ENCODE measurements around the gene SOSTDC1.

DNA sequence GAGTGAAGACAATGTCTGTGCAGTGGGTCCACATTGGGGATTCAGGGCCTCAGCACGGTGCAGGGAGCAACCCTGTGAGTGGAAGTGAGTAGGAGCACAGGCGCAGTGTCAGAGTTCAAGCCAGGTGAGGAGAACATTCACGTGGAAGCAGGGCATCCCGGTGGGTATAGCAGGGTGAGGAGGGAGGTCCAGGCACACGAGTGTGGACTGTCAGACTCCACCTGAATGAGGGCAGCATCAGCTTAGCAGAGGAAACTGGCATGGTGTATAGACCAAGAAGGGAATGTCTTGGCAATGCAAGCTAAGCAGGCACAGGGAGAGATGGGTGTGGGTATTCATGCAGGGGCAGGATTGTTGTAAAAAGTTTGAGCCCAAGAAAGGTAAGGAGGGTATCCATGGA, 45.8 kb upstream of the SOSTDC1 start:
- no peak for TF ChIP-seq EZH2 (optimal IDR thresholded peaks at IDR 0.05; ENCODE audit: low read depth, low read length)
- TF ChIP-seq, protein P1, sequence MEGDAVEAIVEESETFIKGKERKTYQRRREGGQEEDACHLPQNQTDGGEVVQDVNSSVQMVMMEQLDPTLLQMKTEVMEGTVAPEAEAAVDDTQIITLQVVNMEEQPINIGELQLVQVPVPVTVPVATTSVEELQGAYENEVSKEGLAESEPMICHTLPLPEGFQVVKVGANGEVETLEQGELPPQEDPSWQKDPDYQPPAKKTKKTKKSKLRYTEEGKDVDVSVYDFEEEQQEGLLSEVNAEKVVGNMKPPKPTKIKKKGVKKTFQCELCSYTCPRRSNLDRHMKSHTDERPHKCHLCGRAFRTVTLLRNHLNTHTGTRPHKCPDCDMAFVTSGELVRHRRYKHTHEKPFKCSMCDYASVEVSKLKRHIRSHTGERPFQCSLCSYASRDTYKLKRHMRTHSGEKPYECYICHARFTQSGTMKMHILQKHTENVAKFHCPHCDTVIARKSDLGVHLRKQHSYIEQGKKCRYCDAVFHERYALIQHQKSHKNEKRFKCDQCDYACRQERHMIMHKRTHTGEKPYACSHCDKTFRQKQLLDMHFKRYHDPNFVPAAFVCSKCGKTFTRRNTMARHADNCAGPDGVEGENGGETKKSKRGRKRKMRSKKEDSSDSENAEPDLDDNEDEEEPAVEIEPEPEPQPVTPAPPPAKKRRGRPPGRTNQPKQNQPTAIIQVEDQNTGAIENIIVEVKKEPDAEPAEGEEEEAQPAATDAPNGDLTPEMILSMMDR (IDR thresholded peaks at IDR 0.05; ENCODE audit: low read length) = no peak
- no peak for TF ChIP-seq EZH2phosphoT487 (IDR thresholded peaks at IDR 0.05; ENCODE audit: low read length)
